Esophagus muscularis mucosa (tissue), 4 donors: ENCODE data around the gene HNRNPL.
"Not testable (repeated sequence)": the region's sequence is repeated elsewhere in the genome, so short reads cannot be mapped to it uniquely, and the experiment has no call there.

Experiments used
- CTCF ChIP-seq, 3 experiments: fragments of 200-600 bp in 2 of 3; fragments of 450-650 bp in 1 of 3; sonication (generic) in 2 of 3; IDR thresholded peaks; one replicate each; pipeline ENCODE4 v1.5.1; 2017 to 2019; ENCODE audit warnings: antibody characterized with exemption in 3 of 3, mild to moderate bottlenecking in 2 of 3, moderate library complexity in 1 of 3
- EP300 ChIP-seq: sonication (generic); formaldehyde crosslinking; IDR thresholded peaks from one replicate; pipeline ENCODE4 v1.6.1; 2017; ENCODE audit warnings: antibody characterized with exemption
- POLR2A ChIP-seq: fragments of 450-650 bp; IDR thresholded peaks from one replicate; pipeline ENCODE4 v1.6.1; 2017; ENCODE audit warnings: antibody characterized with exemption, moderate library complexity, mild to moderate bottlenecking, low read depth
- POLR2AphosphoS5 ChIP-seq, 2 donors: sonication (generic); formaldehyde crosslinking; IDR thresholded peaks; one replicate each; pipeline ENCODE4 v1.6.1; 2017; ENCODE audit warnings: antibody characterized with exemption in 2 of 2

GRCh38 chr19:38859631-38860204, 9.9 kb upstream of the HNRNPL start:
- TF ChIP-seq EP300; POLR2A; POLR2AphosphoS5 (IDR thresholded peaks at IDR 0.05); CTCF (IDR thresholded peaks at IDR 0.05): not testable (repeated sequence)
